ENCODE measurements around the gene MINK1.
"Not testable (repeated sequence)": the region's sequence is repeated elsewhere in the genome, so short reads cannot be mapped to it uniquely, and the experiment has no call there.

MINK1 gene

GRCh38 chr17:4846635-4847390 lies 13.7 kb downstream of the MINK1 start:
- no peak for DNase-seq (ENCODE audit: low read depth)

- DNase-seq (ENCODE audit: low read depth): peak; percentile 87
Measured at GRCh38 chr17:4849011-4849536, 15.9 kb downstream of the MINK1 start.

- DNase-seq (ENCODE audit: low read depth): no peak
Measured at GRCh38 chr17:4850246-4850645, 17.1 kb downstream of the MINK1 start.

- no peak for DNase-seq (ENCODE audit: low read depth)
Measured at GRCh38 chr17:4851084-4851483, 17.9 kb downstream of the MINK1 start.

GRCh38 chr17:4852567-4853207 lies 19.5 kb downstream of the MINK1 start:
- DNase-seq (ENCODE audit: low read depth): peak; percentile 87

- DNase-seq (ENCODE audit: low read depth): no peak
Measured at GRCh38 chr17:4853208-4853671, 20.1 kb downstream of the MINK1 start.

GRCh38 chr17:4854111-4854681 lies 21.1 kb downstream of the MINK1 start:
- peak; percentile 51 for DNase-seq (ENCODE audit: low read depth)

GRCh38 chr17:4856271-4856936 lies 23.3 kb downstream of the MINK1 start:
- no peak for DNase-seq (ENCODE audit: low read depth)

- no peak for DNase-seq (ENCODE audit: low read depth)
Measured at GRCh38 chr17:4856937-4857314, 23.8 kb downstream of the MINK1 start.

- DNase-seq (ENCODE audit: low read depth): not testable (repeated sequence)
Measured at GRCh38 chr17:4857347-4857746, 24.2 kb downstream of the MINK1 start.

- peak; percentile 35 for DNase-seq (ENCODE audit: low read depth)
Measured at GRCh38 chr17:4858068-4858881, 25.1 kb downstream of the MINK1 start.

GRCh38 chr17:4858882-4859260 lies 25.7 kb downstream of the MINK1 start:
- DNase-seq (ENCODE audit: low read depth): peak; percentile 67

GRCh38 chr17:4859816-4860625 lies 26.9 kb downstream of the MINK1 start:
- no peak for DNase-seq (ENCODE audit: low read depth)

GRCh38 chr17:4860651-4861050 lies 27.5 kb downstream of the MINK1 start:
- DNase-seq (ENCODE audit: low read depth): no peak

GRCh38 chr17:4861052-4861451 lies 27.9 kb downstream of the MINK1 start:
- no peak for DNase-seq (ENCODE audit: low read depth)

- DNase-seq (ENCODE audit: low read depth): no peak
Measured at GRCh38 chr17:4862720-4863119, 29.6 kb downstream of the MINK1 start.

- DNase-seq (ENCODE audit: low read depth): no peak
Measured at GRCh38 chr17:4863321-4863720, 30.2 kb downstream of the MINK1 start.

GRCh38 chr17:4867535-4867934 lies 34.4 kb downstream of the MINK1 start:
- not testable (repeated sequence) for DNase-seq (ENCODE audit: low read depth)

GRCh38 chr17:4869058-4869998 lies 36.2 kb downstream of the MINK1 start:
- not testable (repeated sequence) for DNase-seq (ENCODE audit: low read depth)

GRCh38 chr17:4870855-4871254 lies 37.7 kb downstream of the MINK1 start:
- no peak for DNase-seq (ENCODE audit: low read depth)

Measured in EH (cell line).